ENCODE results near the gene CAV1. TPM values are rescaled to one million over a fixed set of nuclear protein-coding genes. Genes with fewer than 3 reads are reported as not detected.

The CAV1 gene
- total RNA-seq, 3 donors from 2014 or later, result 0.48 to 1.2 (median 1.1) TPM

GRCh38 chr7:116549370-116549769, 24.5 kb downstream of the CAV1 start:
- no peak for DNase-seq
- H3K36me3 Mint-ChIP-seq (ENCODE audit: insufficient read depth), result no peaks in the 10 kb centered on the region
- peaks cover 17% of the 10 kb centered on the region for H3K27me3 Mint-ChIP-seq (ENCODE audit: low read depth)
- H3K9me3 Mint-ChIP-seq, result no peaks in the 10 kb centered on the region
- no peak overlapping the region for H3K4me3 Mint-ChIP-seq
- H3K4me1 Mint-ChIP-seq (ENCODE audit: low read depth), result no peaks in the 10 kb centered on the region
- ATAC-seq, result no peak

GRCh38 chr7:116551692-116552091, 26.9 kb downstream of the CAV1 start:
- Mint-ChIP-seq H3K4me3 (no peak overlapping the region), H3K9me3 (no peaks in the 10 kb centered on the region), H3K4me1 (ENCODE audit: low read depth) (no peaks in the 10 kb centered on the region), H3K27me3 (ENCODE audit: low read depth) (peaks cover 25% of the 10 kb centered on the region), H3K36me3 (ENCODE audit: insufficient read depth) (no peaks in the 10 kb centered on the region)
- DNase-seq (no peak), ATAC-seq (no peak)

- ATAC-seq, result no peak
Measured at GRCh38 chr7:116552602-116553001, 27.8 kb downstream of the CAV1 start.

GRCh38 chr7:116553168-116553964, 28.5 kb downstream of the CAV1 start:
- Mint-ChIP-seq H3K9me3 (no peaks in the 10 kb centered on the region), H3K36me3 (ENCODE audit: insufficient read depth) (no peaks in the 10 kb centered on the region), H3K4me1 (ENCODE audit: low read depth) (no peaks in the 10 kb centered on the region), H3K4me3 (no peak overlapping the region), H3K27me3 (ENCODE audit: low read depth) (peaks cover 31% of the 10 kb centered on the region)
- DNase-seq (no peak), ATAC-seq (no peak)

More at GRCh38 chr7:116552602-116553001, 27.8 kb downstream of the CAV1 start:
- Mint-ChIP-seq H3K36me3 (ENCODE audit: insufficient read depth) (no peaks in the 10 kb centered on the region), H3K4me1 (ENCODE audit: low read depth) (no peaks in the 10 kb centered on the region), H3K4me3 (no peak overlapping the region), H3K9me3 (no peaks in the 10 kb centered on the region), H3K27me3 (ENCODE audit: low read depth) (peaks cover 25% of the 10 kb centered on the region)
- DNase-seq, result no peak

- Mint-ChIP-seq H3K4me1 (ENCODE audit: low read depth) (no peaks in the 10 kb centered on the region), H3K4me3 (no peak overlapping the region), H3K27me3 (ENCODE audit: low read depth) (peaks cover 36% of the 10 kb centered on the region), H3K9me3 (no peaks in the 10 kb centered on the region), H3K36me3 (ENCODE audit: insufficient read depth) (no peaks in the 10 kb centered on the region)
- DNase-seq (no peak), ATAC-seq (no peak)
Measured at GRCh38 chr7:116554436-116554835, 29.6 kb downstream of the CAV1 start.

GRCh38 chr7:116554911-116555310, 30.1 kb downstream of the CAV1 start:
- Mint-ChIP-seq H3K9me3 (no peaks in the 10 kb centered on the region), H3K4me3 (no peak overlapping the region), H3K27me3 (ENCODE audit: low read depth) (peaks cover 41% of the 10 kb centered on the region), H3K4me1 (ENCODE audit: low read depth) (no peaks in the 10 kb centered on the region), H3K36me3 (ENCODE audit: insufficient read depth) (no peaks in the 10 kb centered on the region)
- ATAC-seq, result no peak
- DNase-seq, result no peak

GRCh38 chr7:116557066-116557585, 32.3 kb downstream of the CAV1 start:
- Mint-ChIP-seq H3K9me3 (peaks cover 4% of the 10 kb centered on the region), H3K4me1 (ENCODE audit: low read depth) (no peaks in the 10 kb centered on the region), H3K27me3 (ENCODE audit: low read depth) (peaks cover 47% of the 10 kb centered on the region), H3K4me3 (no peak overlapping the region), H3K36me3 (ENCODE audit: insufficient read depth) (no peaks in the 10 kb centered on the region)
- DNase-seq (no peak), ATAC-seq (no peak)

- H3K4me3 Mint-ChIP-seq, result no peak overlapping the region
- no peaks in the 10 kb centered on the region for H3K36me3 Mint-ChIP-seq (ENCODE audit: insufficient read depth)
- no peaks in the 10 kb centered on the region for H3K4me1 Mint-ChIP-seq (ENCODE audit: low read depth)
- H3K9me3 Mint-ChIP-seq, result peaks cover 4% of the 10 kb centered on the region
- peaks cover 47% of the 10 kb centered on the region for H3K27me3 Mint-ChIP-seq (ENCODE audit: low read depth)
- DNase-seq, result no peak
- no peak for ATAC-seq
Measured at GRCh38 chr7:116557901-116558300, 33.1 kb downstream of the CAV1 start.

GRCh38 chr7:116560021-116560970, 35.5 kb downstream of the CAV1 start:
- DNase-seq (no peak), ATAC-seq (no peak)
- Mint-ChIP-seq H3K36me3 (ENCODE audit: insufficient read depth) (no peaks in the 10 kb centered on the region), H3K27me3 (ENCODE audit: low read depth) (peaks cover 37% of the 10 kb centered on the region), H3K9me3 (peaks cover 4% of the 10 kb centered on the region), H3K4me1 (ENCODE audit: low read depth) (no peaks in the 10 kb centered on the region), H3K4me3 (no peak overlapping the region)

- peaks cover 4% of the 10 kb centered on the region for H3K9me3 Mint-ChIP-seq
- no peaks in the 10 kb centered on the region for H3K36me3 Mint-ChIP-seq (ENCODE audit: insufficient read depth)
- ATAC-seq, result no peak
- H3K4me3 Mint-ChIP-seq, result no peak overlapping the region
- DNase-seq, result no peak
- H3K4me1 Mint-ChIP-seq (ENCODE audit: low read depth), result no peaks in the 10 kb centered on the region
- H3K27me3 Mint-ChIP-seq (ENCODE audit: low read depth), result peaks cover 35% of the 10 kb centered on the region
Measured at GRCh38 chr7:116561697-116562483, 37.1 kb downstream of the CAV1 start.

GRCh38 chr7:116562529-116563121, 37.8 kb downstream of the CAV1 start:
- DNase-seq, result no peak
- ATAC-seq, result no peak
- Mint-ChIP-seq H3K27me3 (ENCODE audit: low read depth) (peaks cover 34% of the 10 kb centered on the region), H3K4me3 (no peak overlapping the region), H3K9me3 (peaks cover 4% of the 10 kb centered on the region), H3K4me1 (ENCODE audit: low read depth) (no peaks in the 10 kb centered on the region), H3K36me3 (ENCODE audit: insufficient read depth) (no peaks in the 10 kb centered on the region)

- Mint-ChIP-seq H3K4me1 (ENCODE audit: low read depth) (no peaks in the 10 kb centered on the region), H3K4me3 (no peak overlapping the region), H3K9me3 (peaks cover 4% of the 10 kb centered on the region), H3K36me3 (ENCODE audit: insufficient read depth) (no peaks in the 10 kb centered on the region), H3K27me3 (ENCODE audit: low read depth) (peaks cover 18% of the 10 kb centered on the region)
- DNase-seq (no peak), ATAC-seq (no peak)
Measured at GRCh38 chr7:116565981-116566380, 41.1 kb downstream of the CAV1 start.

GRCh38 chr7:116566666-116567065, 41.8 kb downstream of the CAV1 start:
- DNase-seq (no peak), ATAC-seq (no peak)
- Mint-ChIP-seq H3K27me3 (ENCODE audit: low read depth) (peaks cover 18% of the 10 kb centered on the region), H3K4me3 (no peak overlapping the region), H3K9me3 (peaks cover 4% of the 10 kb centered on the region), H3K36me3 (ENCODE audit: insufficient read depth) (no peaks in the 10 kb centered on the region), H3K4me1 (ENCODE audit: low read depth) (no peaks in the 10 kb centered on the region)

All from activated T-cell treated with anti-CD3 and anti-CD28 coated beads, Interleukin-2, amount 50 U/mL, for 4 hours (primary cell).